Natural killer cell (primary cell): ENCODE results near the gene MSI2. TPM values are rescaled to one million over a fixed set of nuclear protein-coding genes. Genes with fewer than 3 reads are reported as not detected.

Experiments
- ATAC-seq, 3 donors: fragments of 150-1000 bp in 2 of 3; fragments of 200-7000 bp in 1 of 3; cut with Tn5 transposase; 1 replicate in 1 of 3; 2 replicates in 2 of 3; pipeline ENCODE4 v1.10.0; 2021; ENCODE audit warnings: mild to moderate bottlenecking in 2 of 3, moderate library complexity in 2 of 3
- DNase-seq, 2 donors: peaks; one replicate each; pipeline versions ENCODE4 v3.0.0 to v3.0.0-alpha.2; 2013 to 2021; ENCODE audit warnings: mixed read lengths in 1 of 2
- H3K27ac ChIP-seq: one replicate; pipeline ENCODE4 v1.5.1; 2013; ENCODE audit warnings: mild to moderate bottlenecking, low read length
- H3K27me3 ChIP-seq: one replicate; pipeline ENCODE4 v1.6.1; 2013; ENCODE audit warnings: low read length; ENCODE audit not compliant: control insufficient read depth, insufficient read depth
- H3K36me3 ChIP-seq: one replicate; pipeline ENCODE4 v1.6.1; 2013; ENCODE audit warnings: low read length; ENCODE audit not compliant: control insufficient read depth, insufficient read depth
- H3K4me1 ChIP-seq: one replicate; pipeline ENCODE4 v1.6.1; 2013; ENCODE audit warnings: low read length; ENCODE audit not compliant: control insufficient read depth, insufficient read depth
- H3K4me3 ChIP-seq: one replicate; pipeline ENCODE4 v1.5.1; 2013; ENCODE audit warnings: low read length
- H3K9me3 ChIP-seq: one replicate; pipeline ENCODE4 v1.6.1; 2013; ENCODE audit warnings: low read length; ENCODE audit not compliant: control insufficient read depth, insufficient read depth
- H3K27ac Mint-ChIP-seq, 2 donors: one replicate each; pipeline ENCODE4 v1.8.0; 2022; ENCODE audit warnings: mild to moderate bottlenecking in 2 of 2, mixed read lengths in 2 of 2, moderate library complexity in 1 of 2
- H3K27me3 Mint-ChIP-seq, 2 donors: one replicate each; pipeline ENCODE4 v1.8.0; 2022; ENCODE audit warnings: low read depth in 2 of 2, mixed read lengths in 2 of 2
- H3K36me3 Mint-ChIP-seq: one replicate; pipeline ENCODE4 v1.8.0; 2022; ENCODE audit warnings: mixed read lengths
- H3K4me1 Mint-ChIP-seq, 2 donors: one replicate each; pipeline ENCODE4 v1.8.0; 2022; ENCODE audit warnings: mixed read lengths in 2 of 2
- H3K4me3 Mint-ChIP-seq: one replicate; pipeline ENCODE4 v1.8.0; 2022; ENCODE audit warnings: mild to moderate bottlenecking, moderate library complexity, mixed read lengths
- H3K9me3 Mint-ChIP-seq, 2 donors: one replicate each; pipeline ENCODE4 v1.8.0; 2022; ENCODE audit warnings: mixed read lengths in 2 of 2
- CTCF ChIP-seq: fragments of 200-600 bp; IDR thresholded peaks from one replicate; pipeline ENCODE4 v1.8.0; 2022; ENCODE audit warnings: antibody characterized with exemption
- WGBS: methylation state at CpG from one replicate; pipeline ENCODE4 v1.1.7; 2013; ENCODE audit warnings: missing lambda C conversion rate; ENCODE audit not compliant: insufficient coverage; 5-methylcytosine and 5-hydroxymethylcytosine counted together
- intact Hi-C: fragments of 100-400 bp; cut with micrococcal nuclease; formaldehyde crosslinking; loops from one replicate; pipeline ENCODE4 v1.14.2; 2022
- total RNA-seq, 4 donors: library from RNA; stranded (reverse); fragments of 120-200 nt in 1 of 4; gene quantifications; one replicate each; pipeline versions ENCODE4 v1.2.3 to v1.2.4, GENCODE V29; 2013 to 2022

Gene MSI2
- total RNA-seq, 3 donors from 2014 or later (not counting 1 experiment from before 2014, with no cell fraction given): 95.5 to 145 (median 96.8) TPM

GRCh38 chr17:57530508-57530907 lies 274.2 kb downstream of the MSI2 start:
- intact Hi-C loops: no loop called here
- Histone ChIP-seq H3K4me3 (no peak overlapping the region), H3K27me3 (no peaks in the 10 kb centered on the region), H3K36me3 (no peaks in the 10 kb centered on the region), H3K4me1 (peaks cover 9% of the 10 kb centered on the region), H3K9me3 (no peaks in the 10 kb centered on the region), H3K27ac (no peak overlapping the region)
- Mint-ChIP-seq H3K4me3 (no peak overlapping the region), H3K9me3 (no peaks in the 10 kb centered on the region), H3K36me3 (no peaks in the 10 kb centered on the region), H3K27ac (no peak overlapping the region), H3K4me1 (peaks cover 7 to 18% of the 10 kb centered on the region in 2 donors), H3K27me3 (no peaks in the 10 kb centered on the region)
- WGBS: 66% methylated on average over 4 of the region's 4 CpGs
- peak in 1 of 2 donors; percentile 23 for DNase-seq
- peak in 1 of 3 donors; percentile 39 for ATAC-seq
- TF ChIP-seq CTCF: no peak

- no peaks in the 10 kb centered on the region for H3K27me3 ChIP-seq
- Mint-ChIP-seq H3K9me3 (no peaks in the 10 kb centered on the region), H3K4me1 (peaks cover 7 to 18% of the 10 kb centered on the region in 2 donors), H3K4me3 (no peak overlapping the region), H3K27ac (no peak overlapping the region), H3K27me3 (no peaks in the 10 kb centered on the region), H3K36me3 (no peaks in the 10 kb centered on the region)
- no peak for TF ChIP-seq CTCF
- peaks cover 9% of the 10 kb centered on the region for H3K4me1 ChIP-seq
- H3K9me3 ChIP-seq: no peaks in the 10 kb centered on the region
- ATAC-seq (no peak), DNase-seq (no peak)
- no peaks in the 10 kb centered on the region for H3K36me3 ChIP-seq
- no peak overlapping the region for H3K27ac ChIP-seq
- intact Hi-C loops: no loop called here
- 97% methylated on average over 5 of the region's 7 CpGs for WGBS
- H3K4me3 ChIP-seq: no peak overlapping the region
Observed at GRCh38 chr17:57531078-57531477, 274.8 kb downstream of the MSI2 start.

- Histone ChIP-seq H3K27me3 (no peaks in the 10 kb centered on the region), H3K36me3 (no peaks in the 10 kb centered on the region), H3K4me3 (no peak overlapping the region), H3K4me1 (peaks cover 9% of the 10 kb centered on the region), H3K27ac (no peak overlapping the region), H3K9me3 (no peaks in the 10 kb centered on the region)
- Mint-ChIP-seq H3K27ac (no peak overlapping the region), H3K9me3 (no peaks in the 10 kb centered on the region), H3K36me3 (no peaks in the 10 kb centered on the region), H3K27me3 (no peaks in the 10 kb centered on the region), H3K4me3 (no peak overlapping the region), H3K4me1 (peaks cover 8 to 22% of the 10 kb centered on the region in 2 donors)
- DNase-seq: no peak
- TF ChIP-seq CTCF: no peak
- intact Hi-C loops: no loop called here
- 80% methylated on average over 17 of the region's 19 CpGs for WGBS
- no peak for ATAC-seq
Observed at GRCh38 chr17:57531648-57532504, 275.6 kb downstream of the MSI2 start.
